ENCODE measurements around the gene TNF.

Gene TNF

DNA sequence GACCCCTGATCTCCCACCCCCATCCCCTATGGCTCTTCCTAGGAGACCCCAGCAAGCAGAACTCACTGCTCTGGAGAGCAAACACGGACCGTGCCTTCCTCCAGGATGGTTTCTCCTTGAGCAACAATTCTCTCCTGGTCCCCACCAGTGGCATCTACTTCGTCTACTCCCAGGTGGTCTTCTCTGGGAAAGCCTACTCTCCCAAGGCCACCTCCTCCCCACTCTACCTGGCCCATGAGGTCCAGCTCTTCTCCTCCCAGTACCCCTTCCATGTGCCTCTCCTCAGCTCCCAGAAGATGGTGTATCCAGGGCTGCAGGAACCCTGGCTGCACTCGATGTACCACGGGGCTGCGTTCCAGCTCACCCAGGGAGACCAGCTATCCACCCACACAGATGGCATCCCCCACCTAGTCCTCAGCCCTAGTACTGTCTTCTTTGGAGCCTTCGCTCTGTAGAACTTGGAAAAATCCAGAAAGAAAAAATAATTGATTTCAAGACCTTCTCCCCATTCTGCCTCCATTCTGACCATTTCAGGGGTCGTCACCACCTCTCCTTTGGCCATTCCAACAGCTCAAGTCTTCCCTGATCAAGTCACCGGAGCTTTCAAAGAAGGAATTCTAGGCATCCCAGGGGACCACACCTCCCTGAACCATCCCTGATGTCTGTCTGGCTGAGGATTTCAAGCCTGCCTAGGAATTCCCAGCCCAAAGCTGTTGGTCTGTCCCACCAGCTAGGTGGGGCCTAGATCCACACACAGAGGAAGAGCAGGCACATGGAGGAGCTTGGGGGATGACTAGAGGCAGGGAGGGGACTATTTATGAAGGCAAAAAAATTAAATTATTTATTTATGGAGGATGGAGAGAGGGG, 1.9 kb upstream of the TNF start:
- TF ChIP-seq, protein P1, sequence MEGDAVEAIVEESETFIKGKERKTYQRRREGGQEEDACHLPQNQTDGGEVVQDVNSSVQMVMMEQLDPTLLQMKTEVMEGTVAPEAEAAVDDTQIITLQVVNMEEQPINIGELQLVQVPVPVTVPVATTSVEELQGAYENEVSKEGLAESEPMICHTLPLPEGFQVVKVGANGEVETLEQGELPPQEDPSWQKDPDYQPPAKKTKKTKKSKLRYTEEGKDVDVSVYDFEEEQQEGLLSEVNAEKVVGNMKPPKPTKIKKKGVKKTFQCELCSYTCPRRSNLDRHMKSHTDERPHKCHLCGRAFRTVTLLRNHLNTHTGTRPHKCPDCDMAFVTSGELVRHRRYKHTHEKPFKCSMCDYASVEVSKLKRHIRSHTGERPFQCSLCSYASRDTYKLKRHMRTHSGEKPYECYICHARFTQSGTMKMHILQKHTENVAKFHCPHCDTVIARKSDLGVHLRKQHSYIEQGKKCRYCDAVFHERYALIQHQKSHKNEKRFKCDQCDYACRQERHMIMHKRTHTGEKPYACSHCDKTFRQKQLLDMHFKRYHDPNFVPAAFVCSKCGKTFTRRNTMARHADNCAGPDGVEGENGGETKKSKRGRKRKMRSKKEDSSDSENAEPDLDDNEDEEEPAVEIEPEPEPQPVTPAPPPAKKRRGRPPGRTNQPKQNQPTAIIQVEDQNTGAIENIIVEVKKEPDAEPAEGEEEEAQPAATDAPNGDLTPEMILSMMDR (IDR thresholded peaks at IDR 0.05; ENCODE audit: insufficient read depth, missing control alignments), result no peak
- DNase-seq (ENCODE audit: insufficient read length, low spot score), result no peak
- FAIRE-seq, result no peak

DNA sequence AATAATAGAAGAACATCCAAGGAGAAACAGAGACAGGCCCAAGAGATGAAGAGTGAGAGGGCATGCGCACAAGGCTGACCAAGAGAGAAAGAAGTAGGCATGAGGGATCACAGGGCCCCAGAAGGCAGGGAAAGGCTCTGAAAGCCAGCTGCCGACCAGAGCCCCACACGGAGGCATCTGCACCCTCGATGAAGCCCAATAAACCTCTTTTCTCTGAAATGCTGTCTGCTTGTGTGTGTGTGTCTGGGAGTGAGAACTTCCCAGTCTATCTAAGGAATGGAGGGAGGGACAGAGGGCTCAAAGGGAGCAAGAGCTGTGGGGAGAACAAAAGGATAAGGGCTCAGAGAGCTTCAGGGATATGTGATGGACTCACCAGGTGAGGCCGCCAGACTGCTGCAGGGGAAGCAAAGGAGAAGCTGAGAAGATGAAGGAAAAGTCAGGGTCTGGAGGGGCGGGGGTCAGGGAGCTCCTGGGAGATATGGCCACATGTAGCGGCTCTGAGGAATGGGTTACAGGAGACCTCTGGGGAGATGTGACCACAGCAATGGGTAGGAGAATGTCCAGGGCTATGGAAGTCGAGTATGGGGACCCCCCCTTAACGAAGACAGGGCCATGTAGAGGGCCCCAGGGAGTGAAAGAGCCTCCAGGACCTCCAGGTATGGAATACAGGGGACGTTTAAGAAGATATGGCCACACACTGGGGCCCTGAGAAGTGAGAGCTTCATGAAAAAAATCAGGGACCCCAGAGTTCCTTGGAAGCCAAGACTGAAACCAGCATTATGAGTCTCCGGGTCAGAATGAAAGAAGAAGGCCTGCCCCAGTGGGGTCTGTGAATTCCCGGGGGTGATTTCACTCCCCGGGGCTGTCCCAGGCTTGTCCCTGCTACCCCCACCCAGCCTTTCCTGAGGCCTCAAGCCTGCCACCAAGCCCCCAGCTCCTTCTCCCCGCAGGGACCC, 981 bp upstream of the TNF start:
- DNase-seq (ENCODE audit: insufficient read length, low spot score), result no peak
- FAIRE-seq, result no peak
- TF ChIP-seq, protein P1 (IDR thresholded peaks at IDR 0.05; ENCODE audit: insufficient read depth, missing control alignments), result no peak

DNA sequence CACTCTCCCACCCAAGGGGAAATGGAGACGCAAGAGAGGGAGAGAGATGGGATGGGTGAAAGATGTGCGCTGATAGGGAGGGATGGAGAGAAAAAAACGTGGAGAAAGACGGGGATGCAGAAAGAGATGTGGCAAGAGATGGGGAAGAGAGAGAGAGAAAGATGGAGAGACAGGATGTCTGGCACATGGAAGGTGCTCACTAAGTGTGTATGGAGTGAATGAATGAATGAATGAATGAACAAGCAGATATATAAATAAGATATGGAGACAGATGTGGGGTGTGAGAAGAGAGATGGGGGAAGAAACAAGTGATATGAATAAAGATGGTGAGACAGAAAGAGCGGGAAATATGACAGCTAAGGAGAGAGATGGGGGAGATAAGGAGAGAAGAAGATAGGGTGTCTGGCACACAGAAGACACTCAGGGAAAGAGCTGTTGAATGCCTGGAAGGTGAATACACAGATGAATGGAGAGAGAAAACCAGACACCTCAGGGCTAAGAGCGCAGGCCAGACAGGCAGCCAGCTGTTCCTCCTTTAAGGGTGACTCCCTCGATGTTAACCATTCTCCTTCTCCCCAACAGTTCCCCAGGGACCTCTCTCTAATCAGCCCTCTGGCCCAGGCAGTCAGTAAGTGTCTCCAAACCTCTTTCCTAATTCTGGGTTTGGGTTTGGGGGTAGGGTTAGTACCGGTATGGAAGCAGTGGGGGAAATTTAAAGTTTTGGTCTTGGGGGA, 754 bp downstream of the TNF start:
- DNase-seq (ENCODE audit: insufficient read length, low spot score), result no peak
- TF ChIP-seq, protein P1 (IDR thresholded peaks at IDR 0.05; ENCODE audit: insufficient read depth, missing control alignments), result no peak
- no peak for FAIRE-seq

DNA sequence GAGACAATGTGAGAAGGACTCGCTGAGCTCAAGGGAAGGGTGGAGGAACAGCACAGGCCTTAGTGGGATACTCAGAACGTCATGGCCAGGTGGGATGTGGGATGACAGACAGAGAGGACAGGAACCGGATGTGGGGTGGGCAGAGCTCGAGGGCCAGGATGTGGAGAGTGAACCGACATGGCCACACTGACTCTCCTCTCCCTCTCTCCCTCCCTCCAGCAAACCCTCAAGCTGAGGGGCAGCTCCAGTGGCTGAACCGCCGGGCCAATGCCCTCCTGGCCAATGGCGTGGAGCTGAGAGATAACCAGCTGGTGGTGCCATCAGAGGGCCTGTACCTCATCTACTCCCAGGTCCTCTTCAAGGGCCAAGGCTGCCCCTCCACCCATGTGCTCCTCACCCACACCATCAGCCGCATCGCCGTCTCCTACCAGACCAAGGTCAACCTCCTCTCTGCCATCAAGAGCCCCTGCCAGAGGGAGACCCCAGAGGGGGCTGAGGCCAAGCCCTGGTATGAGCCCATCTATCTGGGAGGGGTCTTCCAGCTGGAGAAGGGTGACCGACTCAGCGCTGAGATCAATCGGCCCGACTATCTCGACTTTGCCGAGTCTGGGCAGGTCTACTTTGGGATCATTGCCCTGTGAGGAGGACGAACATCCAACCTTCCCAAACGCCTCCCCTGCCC, 1.7 kb downstream of the TNF start:
- TF ChIP-seq, protein P1 (IDR thresholded peaks at IDR 0.05; ENCODE audit: insufficient read depth, missing control alignments), result no peak
- FAIRE-seq (no peak), DNase-seq (ENCODE audit: insufficient read length, low spot score) (no peak)

DNA sequence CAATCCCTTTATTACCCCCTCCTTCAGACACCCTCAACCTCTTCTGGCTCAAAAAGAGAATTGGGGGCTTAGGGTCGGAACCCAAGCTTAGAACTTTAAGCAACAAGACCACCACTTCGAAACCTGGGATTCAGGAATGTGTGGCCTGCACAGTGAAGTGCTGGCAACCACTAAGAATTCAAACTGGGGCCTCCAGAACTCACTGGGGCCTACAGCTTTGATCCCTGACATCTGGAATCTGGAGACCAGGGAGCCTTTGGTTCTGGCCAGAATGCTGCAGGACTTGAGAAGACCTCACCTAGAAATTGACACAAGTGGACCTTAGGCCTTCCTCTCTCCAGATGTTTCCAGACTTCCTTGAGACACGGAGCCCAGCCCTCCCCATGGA, 2.2 kb downstream of the TNF start:
- FAIRE-seq, result no peak
- TF ChIP-seq, protein P1 (IDR thresholded peaks at IDR 0.05; ENCODE audit: insufficient read depth, missing control alignments), result no peak

More for the DNA sequence above, 2.2 kb downstream of the TNF start:
- DNase-seq (ENCODE audit: insufficient read length, low spot score), result no peak

Measured in D721Med (cell line).